Measurements from ENCODE around the gene UBE2S.

GRCh38 chr19:55444646-55445045, 37.1 kb upstream of the UBE2S start:
- no peak for TF ChIP-seq CTCF (IDR thresholded peaks at IDR 0.05)
- TF ChIP-seq POLR2A (IDR thresholded peaks at IDR 0.05), result no peak
